A549 (cell line): Measurements from ENCODE around the gene CHMP6.

Source experiments
- CEBPB ChIP-seq, 2 experiments: fragments of >200 bp in 1 of 2; sonication (Bioruptor Twin) in 1 of 2; formaldehyde crosslinking in 1 of 2; IDR thresholded peaks; 2 replicates each; pipeline ENCODE4 v1.6.1; 2012 to 2016
- JUNB ChIP-seq: fragments of >200 bp; sonication (Bioruptor Twin); formaldehyde crosslinking; IDR thresholded peaks from 2 replicates; pipeline ENCODE4 v1.6.1; 2016
- KDM1A ChIP-seq: fragments of 200-600 bp; sonication (generic); IDR thresholded peaks from 2 replicates; pipeline ENCODE4 v1.6.1; 2016; ENCODE audit warnings: low read depth, mild to moderate bottlenecking
- TF ChIP-seq, protein P1 (sequence below): fragments of >200 bp; sonication (Bioruptor Twin); formaldehyde crosslinking; IDR thresholded peaks from 3 replicates; pipeline ENCODE4 v1.5.1; 2016
- TF ChIP-seq, protein P2 (sequence below): fragments of 450-650 bp; IDR thresholded peaks from 2 replicates; pipeline ENCODE4 v1.6.1; 2014; ENCODE audit warnings: antibody characterized with exemption

DNA sequence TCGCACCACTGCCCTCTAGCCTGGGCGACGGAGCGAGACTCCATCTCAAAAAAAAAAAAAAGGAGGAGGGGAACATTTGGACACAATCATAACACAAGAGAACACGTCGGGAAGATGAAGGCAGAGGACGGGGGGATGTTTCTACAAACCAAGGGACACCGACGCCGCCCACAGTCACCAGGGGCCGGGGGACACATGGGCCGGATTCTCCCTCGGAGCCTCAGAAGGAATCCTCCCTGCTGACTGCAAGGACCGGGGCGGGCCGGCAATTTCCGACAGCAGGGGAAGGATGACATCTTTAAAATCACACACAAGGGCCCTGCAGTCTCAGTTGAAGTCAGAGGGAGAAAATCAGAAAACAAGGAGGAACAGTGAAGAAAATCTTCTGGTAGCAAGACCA lies 8.1 kb upstream of the CHMP6 start:
- TF ChIP-seq KDM1A (no peak), CEBPB (IDR thresholded peaks at IDR 0.05) (no peak), JUNB (no peak)
- TF ChIP-seq, protein P1, sequence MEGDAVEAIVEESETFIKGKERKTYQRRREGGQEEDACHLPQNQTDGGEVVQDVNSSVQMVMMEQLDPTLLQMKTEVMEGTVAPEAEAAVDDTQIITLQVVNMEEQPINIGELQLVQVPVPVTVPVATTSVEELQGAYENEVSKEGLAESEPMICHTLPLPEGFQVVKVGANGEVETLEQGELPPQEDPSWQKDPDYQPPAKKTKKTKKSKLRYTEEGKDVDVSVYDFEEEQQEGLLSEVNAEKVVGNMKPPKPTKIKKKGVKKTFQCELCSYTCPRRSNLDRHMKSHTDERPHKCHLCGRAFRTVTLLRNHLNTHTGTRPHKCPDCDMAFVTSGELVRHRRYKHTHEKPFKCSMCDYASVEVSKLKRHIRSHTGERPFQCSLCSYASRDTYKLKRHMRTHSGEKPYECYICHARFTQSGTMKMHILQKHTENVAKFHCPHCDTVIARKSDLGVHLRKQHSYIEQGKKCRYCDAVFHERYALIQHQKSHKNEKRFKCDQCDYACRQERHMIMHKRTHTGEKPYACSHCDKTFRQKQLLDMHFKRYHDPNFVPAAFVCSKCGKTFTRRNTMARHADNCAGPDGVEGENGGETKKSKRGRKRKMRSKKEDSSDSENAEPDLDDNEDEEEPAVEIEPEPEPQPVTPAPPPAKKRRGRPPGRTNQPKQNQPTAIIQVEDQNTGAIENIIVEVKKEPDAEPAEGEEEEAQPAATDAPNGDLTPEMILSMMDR, result no peak
- TF ChIP-seq, protein P2, sequence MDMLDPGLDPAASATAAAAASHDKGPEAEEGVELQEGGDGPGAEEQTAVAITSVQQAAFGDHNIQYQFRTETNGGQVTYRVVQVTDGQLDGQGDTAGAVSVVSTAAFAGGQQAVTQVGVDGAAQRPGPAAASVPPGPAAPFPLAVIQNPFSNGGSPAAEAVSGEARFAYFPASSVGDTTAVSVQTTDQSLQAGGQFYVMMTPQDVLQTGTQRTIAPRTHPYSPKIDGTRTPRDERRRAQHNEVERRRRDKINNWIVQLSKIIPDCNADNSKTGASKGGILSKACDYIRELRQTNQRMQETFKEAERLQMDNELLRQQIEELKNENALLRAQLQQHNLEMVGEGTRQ, result no peak
